GM18508 (cell line): ENCODE results near the gene LRRC8C.
A peak's percentile ranks its signal among the peaks of the same experiment; 100 is the strongest.
"Not testable (repeated sequence)": the region's sequence is repeated elsewhere in the genome, so short reads cannot be mapped to it uniquely, and the experiment has no call there.

Source experiments
- ATAC-seq: cut with Tn5 transposase; IDR thresholded peaks from one replicate; pipeline ENCODE4 v1.9.1; 2021; ENCODE audit warnings: moderate number of reproducible peaks; ENCODE audit not compliant: insufficient read depth, unreplicated experiment

The LRRC8C gene

GRCh38 chr1:89698624-89699023 lies 65.7 kb downstream of the LRRC8C start:
- ATAC-seq: no peak

GRCh38 chr1:89699451-89699986 lies 66.6 kb downstream of the LRRC8C start:
- no peak for ATAC-seq

- ATAC-seq: no peak
These were observed 68.9 kb downstream of the LRRC8C start for GRCh38 chr1:89701746-89702241.

- ATAC-seq: no peak
These were observed 69.7 kb downstream of the LRRC8C start for GRCh38 chr1:89702520-89703045.

- ATAC-seq: no peak
These were observed 70.5 kb downstream of the LRRC8C start for GRCh38 chr1:89703469-89703868.

GRCh38 chr1:89704014-89704413 lies 71.1 kb downstream of the LRRC8C start:
- ATAC-seq: no peak

- ATAC-seq: not testable (repeated sequence)
These were observed 72.0 kb downstream of the LRRC8C start for GRCh38 chr1:89704885-89705284.

- ATAC-seq: no peak
These were observed 73.2 kb downstream of the LRRC8C start for GRCh38 chr1:89705901-89706699.

GRCh38 chr1:89706700-89707012 lies 73.7 kb downstream of the LRRC8C start:
- ATAC-seq: no peak

- no peak for ATAC-seq
These were observed 75.9 kb downstream of the LRRC8C start for GRCh38 chr1:89708751-89709375.

GRCh38 chr1:89710498-89711139 lies 77.7 kb downstream of the LRRC8C start:
- ATAC-seq: no peak

- ATAC-seq: no peak
These were observed 78.3 kb downstream of the LRRC8C start for GRCh38 chr1:89711140-89711778.

GRCh38 chr1:89712420-89712819 lies 79.5 kb downstream of the LRRC8C start:
- no peak for ATAC-seq

- ATAC-seq: no peak
These were observed 82.8 kb downstream of the LRRC8C start for GRCh38 chr1:89715677-89716076.

- peak; percentile 94 for ATAC-seq
These were observed 86.8 kb downstream of the LRRC8C start for GRCh38 chr1:89719502-89720306.

- no peak for ATAC-seq
These were observed 87.9 kb downstream of the LRRC8C start for GRCh38 chr1:89720839-89721238.

- no peak for ATAC-seq
These were observed 88.4 kb downstream of the LRRC8C start for GRCh38 chr1:89721351-89721750.

- ATAC-seq: no peak
These were observed 90.2 kb downstream of the LRRC8C start for GRCh38 chr1:89723144-89723543.

GRCh38 chr1:89723863-89724262 lies 90.9 kb downstream of the LRRC8C start:
- ATAC-seq: no peak
